HCT116 (cell line): ENCODE measurements around the gene GSTM5. TPM values are rescaled to one million over a fixed set of nuclear protein-coding genes. Genes with fewer than 3 reads are reported as not detected.

ENCODE experiments used
- ATAC-seq: fragments of 200-7000 bp; cut with Tn5 transposase; 2 replicates; pipeline ENCODE4 v1.9.1; 2020; ENCODE audit warnings: mild to moderate bottlenecking, moderate library complexity
- BruUV-seq: library from RNA; stranded (reverse); fragments of 400-500 nt; replicated peaks from 2 replicates; lab custom pipeline; 2021; lab: Mats Ljungman, UMichigan
- CTCF ChIA-PET: fragments of 300-600 bp; sonication (Branson Sonifier 250); formaldehyde crosslinking; loops from one replicate; lab custom pipeline; 2021; ENCODE audit warnings: antibody characterized with exemption; lab: Charles Lee
- POLR2A ChIA-PET: fragments of 300-600, 350-600 bp; sonication (Branson Sonifier 250); formaldehyde crosslinking; loops from one replicate; lab custom pipeline; 2021; ENCODE audit warnings: antibody characterized with exemption; lab: Charles Lee
- RAD21 ChIA-PET, 2 experiments: fragments of 300-600 bp; sonication (Branson Sonifier 250); formaldehyde crosslinking; loops; one replicate each; lab custom pipeline; 2023; ENCODE audit warnings: low total read pairs in 2 of 2; ENCODE audit not compliant: uncharacterized antibody in 2 of 2, unreplicated experiment in 2 of 2, low non-redundant PET in 1 of 2; lab: Charles Lee
- DNase-seq: peaks from one replicate; pipeline ENCODE4 v3.0.0-alpha.2; 2010; ENCODE audit warnings: low read depth, low spot score
- H2AFZ ChIP-seq: fragments of 200-600 bp; shearing (Covaris generic), sonication (generic); 2 replicates; pipeline ENCODE4 v1.6.1; 2017; ENCODE audit warnings: low read depth, mixed run types, mixed read lengths, antibody characterized with exemption, low read length; ENCODE audit not compliant: poor library complexity, severe bottlenecking
- H3K27ac ChIP-seq: 2 replicates; pipeline ENCODE4 v1.5.1; 2012; ENCODE audit warnings: low read depth, low read length
- H3K27me3 ChIP-seq: fragments of 200-600 bp; sonication (generic); 2 replicates; pipeline ENCODE4 v1.6.1; 2016; ENCODE audit warnings: mixed run types, low read length, mixed read lengths; ENCODE audit not compliant: insufficient read depth
- H3K36me3 ChIP-seq, 2 experiments: fragments of 200-500 bp in 1 of 2; fragments of 200-600 bp in 1 of 2; sonication (Bioruptor generic) in 1 of 2; sonication (generic) in 1 of 2; 2 replicates each; pipeline versions ENCODE4 v1.5.1 to v1.6.1; 2014 to 2016; ENCODE audit warnings: low read length in 2 of 2, inconsistent platforms in 1 of 2, mixed read lengths in 1 of 2, mixed run types in 1 of 2; ENCODE audit not compliant: insufficient read depth in 2 of 2, control insufficient read depth in 1 of 2
- H3K4me1 ChIP-seq, 2 experiments: fragments of 200-600 bp in 1 of 2; sonication (generic) in 1 of 2; 2 replicates each; pipeline versions ENCODE4 v1.5.1 to v1.6.1; 2012 to 2017; ENCODE audit warnings: low read length in 2 of 2, inconsistent platforms in 1 of 2, mild to moderate bottlenecking in 1 of 2, mixed read lengths in 1 of 2, mixed run types in 1 of 2, moderate library complexity in 1 of 2; ENCODE audit not compliant: insufficient read depth in 2 of 2, control insufficient read depth in 1 of 2
- H3K4me2 ChIP-seq: fragments of 200-600 bp; sonication (generic); 2 replicates; pipeline ENCODE4 v1.6.1; 2017; ENCODE audit warnings: mixed run types, low read length, mixed read lengths
- H3K4me3 ChIP-seq, 2 experiments: fragments of 200-600 bp in 1 of 2; sonication (generic) in 1 of 2; replicated peaks in 1 of 2; 2 replicates each; pipeline ENCODE4 v1.5.1; 2011 to 2016; ENCODE audit warnings: low read length in 2 of 2, control low read depth in 1 of 2, low read depth in 1 of 2, mild to moderate bottlenecking in 1 of 2, mixed read lengths in 1 of 2, mixed run types in 1 of 2
- H3K79me2 ChIP-seq: fragments of 200-600 bp; sonication (generic); 2 replicates; pipeline ENCODE4 v1.6.1; 2017; ENCODE audit warnings: mild to moderate bottlenecking, mixed run types, low read length, moderate library complexity, mixed read lengths; ENCODE audit not compliant: insufficient read depth
- H3K9ac ChIP-seq: fragments of 200-600 bp; sonication (generic); 2 replicates; pipeline ENCODE4 v1.6.1; 2016; ENCODE audit warnings: low read length, mixed read lengths
- H3K9me2 ChIP-seq: fragments of 200-600 bp; sonication (generic), shearing (Covaris generic); 2 replicates; pipeline ENCODE4 v1.6.1; 2017; ENCODE audit warnings: mixed run types, mild to moderate bottlenecking, moderate library complexity; ENCODE audit not compliant: insufficient read depth
- H3K9me3 ChIP-seq, 2 experiments: fragments of 200-500 bp in 1 of 2; fragments of 200-600 bp in 1 of 2; sonication (Bioruptor generic) in 1 of 2; sonication (generic) in 1 of 2; 2 replicates each; pipeline ENCODE4 v1.6.1; 2014 to 2017; ENCODE audit warnings: low read length in 2 of 2, mixed read lengths in 2 of 2, inconsistent platforms in 1 of 2, low read depth in 1 of 2, mild to moderate bottlenecking in 1 of 2, mixed run types in 1 of 2, moderate library complexity in 1 of 2; ENCODE audit not compliant: control insufficient read depth in 1 of 2, insufficient read depth in 1 of 2
- H4K20me1 ChIP-seq: fragments of 200-600 bp; sonication (generic), shearing (Covaris generic); 2 replicates; pipeline ENCODE4 v1.6.1; 2017; ENCODE audit warnings: mixed run types, mild to moderate bottlenecking, moderate library complexity; ENCODE audit not compliant: insufficient read depth
- CBX3 ChIP-seq: IDR thresholded peaks from 2 replicates; pipeline ENCODE4 v1.6.1; 2012; ENCODE audit warnings: low read depth
- CEBPB ChIP-seq: IDR thresholded peaks from 2 replicates; pipeline ENCODE4 v1.6.1; 2012; ENCODE audit warnings: low read depth
- CTCF ChIP-seq, 3 experiments: fragments of 200-600 bp in 1 of 3; sonication (generic) in 1 of 3; IDR thresholded peaks in 2 of 3; conservative IDR thresholded peaks in 1 of 3; 2 replicates each; pipeline ENCODE4 v1.5.1; 2012 to 2017; ENCODE audit warnings: low read depth in 2 of 3, low read length in 2 of 3, antibody characterized with exemption in 1 of 3, borderline replicate concordance in 1 of 3, control low read depth in 1 of 3, mild to moderate bottlenecking in 1 of 3, mixed read lengths in 1 of 3, mixed run types in 1 of 3, moderate library complexity in 1 of 3; ENCODE audit not compliant: insufficient read depth in 1 of 3
- ELF1 ChIP-seq: IDR thresholded peaks from 2 replicates; pipeline ENCODE4 v1.6.1; 2012; ENCODE audit warnings: low read depth, borderline replicate concordance
- EZH2 ChIP-seq: fragments of 200-600 bp; sonication (generic); IDR thresholded peaks from 2 replicates; pipeline ENCODE4 v1.6.1; 2017; ENCODE audit warnings: antibody characterized with exemption, mixed run types
- EZH2phosphoT487 ChIP-seq: fragments of 200-600 bp; IDR thresholded peaks from 2 replicates; pipeline ENCODE4 v1.6.1; 2018; ENCODE audit warnings: antibody characterized with exemption, borderline replicate concordance
- FOSL1 ChIP-seq: IDR thresholded peaks from 2 replicates; pipeline ENCODE4 v1.6.1; 2012; ENCODE audit warnings: low read depth
- JUND ChIP-seq: IDR thresholded peaks from 2 replicates; pipeline ENCODE4 v1.6.1; 2012
- POLR2AphosphoS5 ChIP-seq: IDR thresholded peaks from 2 replicates; pipeline ENCODE4 v1.6.1; 2011; ENCODE audit warnings: mild to moderate bottlenecking, low read depth, low read length, moderate library complexity
- RAD21 ChIP-seq: IDR thresholded peaks from 2 replicates; pipeline ENCODE4 v1.6.1; 2012; ENCODE audit warnings: low read depth, mild to moderate bottlenecking
- SIN3A ChIP-seq: IDR thresholded peaks from 2 replicates; pipeline ENCODE4 v1.6.1; 2012; ENCODE audit warnings: low read depth
- SRF ChIP-seq: IDR thresholded peaks from 2 replicates; pipeline ENCODE4 v1.6.1; 2012; ENCODE audit warnings: low read depth
- TCF7L2 ChIP-seq: IDR thresholded peaks from 2 replicates; pipeline ENCODE4 v1.7.0; 2011; ENCODE audit warnings: borderline replicate concordance, inconsistent platforms; ENCODE audit not compliant: insufficient read depth, insufficient read length; ENCODE audit errors: extremely low read depth
- ZBTB33 ChIP-seq: IDR thresholded peaks from 2 replicates; pipeline ENCODE4 v1.6.1; 2011; ENCODE audit warnings: mild to moderate bottlenecking, low read length, moderate library complexity; ENCODE audit not compliant: insufficient replicate concordance; ENCODE audit errors: extremely low read depth
- ZFX ChIP-seq: fragments of 450-650 bp; IDR thresholded peaks from 2 replicates; pipeline ENCODE4 v1.6.1; 2017
- ZNF274 ChIP-seq: fragments of 200-500 bp; sonication (Bioruptor generic); IDR thresholded peaks from 2 replicates; pipeline ENCODE4 v1.6.1; 2014; ENCODE audit warnings: mild to moderate bottlenecking, low read depth, low read length, inconsistent platforms
- intact Hi-C: fragments of 100-400 bp; cut with micrococcal nuclease; formaldehyde crosslinking; loops from 2 replicates; pipeline ENCODE4 v1.10.0; 2022
- total RNA-seq: library from RNA; stranded (reverse); gene quantifications from one replicate; pipeline ENCODE4 v1.2.1, GENCODE V29; 2021; ENCODE audit not compliant: unreplicated experiment
- TF ChIP-seq, protein P1 (sequence below): IDR thresholded peaks from 2 replicates; pipeline ENCODE4 v1.6.1; 2012
- TF ChIP-seq, protein P2 (sequence below): IDR thresholded peaks from 2 replicates; pipeline ENCODE4 v1.6.1; 2012

Gene GSTM5
- total RNA-seq, 1 experiment from 2014 or later = not detected

DNA sequence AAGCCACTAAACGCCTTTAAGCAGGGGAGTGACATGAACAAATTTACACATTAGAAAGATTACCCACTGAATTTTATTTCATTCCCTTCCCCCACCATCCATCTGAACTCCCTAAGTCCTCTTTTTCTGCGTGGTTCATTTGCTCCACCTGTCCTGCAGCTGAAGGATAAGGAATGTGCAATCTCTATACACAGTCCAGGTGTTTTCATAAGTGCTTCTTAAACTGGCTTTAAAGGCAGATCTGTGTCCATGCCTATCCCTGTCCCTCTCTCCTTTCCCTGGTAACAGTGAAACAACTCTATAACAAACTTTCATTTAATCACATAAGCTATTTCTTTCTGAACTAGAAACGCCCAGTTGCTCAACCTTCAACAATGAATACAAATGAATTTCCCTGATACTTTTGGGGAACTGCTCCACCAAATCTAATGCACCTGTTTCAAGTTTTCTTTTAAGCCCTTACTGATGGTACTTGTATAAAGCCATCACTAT lies 20.4 kb downstream of the GSTM5 start:
- no peak for TF ChIP-seq SIN3A
- TF ChIP-seq, protein P1, sequence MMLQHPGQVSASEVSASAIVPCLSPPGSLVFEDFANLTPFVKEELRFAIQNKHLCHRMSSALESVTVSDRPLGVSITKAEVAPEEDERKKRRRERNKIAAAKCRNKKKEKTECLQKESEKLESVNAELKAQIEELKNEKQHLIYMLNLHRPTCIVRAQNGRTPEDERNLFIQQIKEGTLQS = no peak
- TF ChIP-seq CEBPB = no peak
- no peak for TF ChIP-seq ZFX
- TF ChIP-seq POLR2AphosphoS5 = no peak
- no peak for TF ChIP-seq CBX3
- no peak for TF ChIP-seq SRF
- TF ChIP-seq FOSL1 = no peak
- no peak for TF ChIP-seq EZH2
- TF ChIP-seq CTCF (IDR thresholded peaks at IDR 0.05 in 2 of 3, conservative IDR thresholded peaks at IDR 0.05 in 1 of 3; ENCODE audit: borderline replicate concordance in 1 of 3, insufficient read depth in 1 of 3, low read depth in 2 of 3, low read length in 2 of 3) = no peak
- TF ChIP-seq RAD21 = no peak
- no peak for TF ChIP-seq JUND
- TF ChIP-seq TCF7L2 = no peak
- TF ChIP-seq ZBTB33 = no peak
- TF ChIP-seq EZH2phosphoT487 = no peak
- no peak for TF ChIP-seq ZNF274
- TF ChIP-seq, protein P2, sequence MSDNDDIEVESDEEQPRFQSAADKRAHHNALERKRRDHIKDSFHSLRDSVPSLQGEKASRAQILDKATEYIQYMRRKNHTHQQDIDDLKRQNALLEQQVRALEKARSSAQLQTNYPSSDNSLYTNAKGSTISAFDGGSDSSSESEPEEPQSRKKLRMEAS = no peak
- no peak for TF ChIP-seq ELF1
- TF ChIP-seq, all 23 proteins: peak for 0
- intact Hi-C loops = no loop called here
- H3K27me3 ChIP-seq = no peaks in the 10 kb centered on the region
- H3K27ac ChIP-seq = no peak overlapping the region
- ChIA-PET RAD21 (no interaction called here), POLR2A (no interaction called here), CTCF (no interaction called here)
- no peak overlapping the region for H3K4me3 ChIP-seq
- H3K4me2 ChIP-seq = no peak overlapping the region
- H3K9me2 ChIP-seq = no peaks in the 10 kb centered on the region
- no peaks in the 10 kb centered on the region for H3K36me3 ChIP-seq
- no peaks in the 10 kb centered on the region for H3K9me3 ChIP-seq
- peaks cover 3 to 6% of the 10 kb centered on the region in 2 experiments; a peak in 2 of 4 replicates for H3K4me1 ChIP-seq
- no peaks in the 10 kb centered on the region for H3K79me2 ChIP-seq
- H4K20me1 ChIP-seq = no peaks in the 10 kb centered on the region
- DNase-seq (no peak), ATAC-seq (no peak)
- no peak overlapping the region for H2AFZ ChIP-seq
- no peak overlapping the region for H3K9ac ChIP-seq
- no TSS peak for BruUV-seq
